GM12872 (cell line): ENCODE measurements around the gene CRYBA4.

Source experiments
- TF ChIP-seq, protein P1 (sequence below): IDR thresholded peaks from 3 replicates; pipeline ENCODE4 v1.5.1; 2011; ENCODE audit warnings: low read depth, mild to moderate bottlenecking, low read length, moderate library complexity; ENCODE audit not compliant: insufficient read depth

Gene CRYBA4

DNA sequence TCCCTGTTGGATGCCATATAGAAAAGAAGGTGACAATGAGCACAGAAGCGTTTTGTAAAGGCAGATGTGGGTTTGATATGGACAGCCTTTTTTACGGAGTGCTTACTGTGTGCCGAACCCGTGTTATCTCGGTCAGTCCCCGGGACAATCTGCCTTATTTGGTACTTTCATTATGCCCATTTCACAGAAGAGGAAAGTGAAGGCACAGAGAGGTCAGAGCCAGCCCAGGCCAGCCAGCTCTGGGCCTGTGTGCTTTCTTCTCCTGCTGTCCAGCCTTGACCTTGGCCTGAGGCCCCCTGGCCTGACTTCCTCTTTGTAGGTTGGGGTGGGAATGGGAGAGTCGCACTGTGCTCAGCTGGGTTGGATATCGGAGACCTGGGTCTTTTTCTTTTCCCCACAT lies 3.3 kb upstream of the CRYBA4 start:
- TF ChIP-seq, protein P1, sequence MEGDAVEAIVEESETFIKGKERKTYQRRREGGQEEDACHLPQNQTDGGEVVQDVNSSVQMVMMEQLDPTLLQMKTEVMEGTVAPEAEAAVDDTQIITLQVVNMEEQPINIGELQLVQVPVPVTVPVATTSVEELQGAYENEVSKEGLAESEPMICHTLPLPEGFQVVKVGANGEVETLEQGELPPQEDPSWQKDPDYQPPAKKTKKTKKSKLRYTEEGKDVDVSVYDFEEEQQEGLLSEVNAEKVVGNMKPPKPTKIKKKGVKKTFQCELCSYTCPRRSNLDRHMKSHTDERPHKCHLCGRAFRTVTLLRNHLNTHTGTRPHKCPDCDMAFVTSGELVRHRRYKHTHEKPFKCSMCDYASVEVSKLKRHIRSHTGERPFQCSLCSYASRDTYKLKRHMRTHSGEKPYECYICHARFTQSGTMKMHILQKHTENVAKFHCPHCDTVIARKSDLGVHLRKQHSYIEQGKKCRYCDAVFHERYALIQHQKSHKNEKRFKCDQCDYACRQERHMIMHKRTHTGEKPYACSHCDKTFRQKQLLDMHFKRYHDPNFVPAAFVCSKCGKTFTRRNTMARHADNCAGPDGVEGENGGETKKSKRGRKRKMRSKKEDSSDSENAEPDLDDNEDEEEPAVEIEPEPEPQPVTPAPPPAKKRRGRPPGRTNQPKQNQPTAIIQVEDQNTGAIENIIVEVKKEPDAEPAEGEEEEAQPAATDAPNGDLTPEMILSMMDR: no peak

DNA sequence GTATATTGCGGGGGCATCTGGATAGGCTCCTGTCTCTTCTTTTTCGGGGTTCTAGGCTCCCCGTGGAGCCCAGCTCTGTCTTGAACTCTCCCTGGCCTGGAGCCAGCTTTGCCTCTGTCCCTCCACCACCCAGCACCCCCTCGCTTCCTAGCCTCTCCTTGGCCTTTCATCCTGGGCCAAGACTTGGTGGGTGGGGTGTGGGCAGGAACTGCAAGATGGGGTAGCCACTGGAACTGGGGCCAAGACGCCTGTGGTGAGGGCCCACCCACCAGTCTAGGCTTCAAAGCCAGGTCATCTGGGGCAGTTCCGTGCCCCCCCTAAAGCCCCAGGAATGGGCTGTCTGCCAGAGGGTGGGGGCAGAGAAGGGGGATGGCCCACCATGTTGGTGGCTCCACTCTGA lies 2.3 kb upstream of the CRYBA4 start:
- TF ChIP-seq, protein P1: no peak

DNA sequence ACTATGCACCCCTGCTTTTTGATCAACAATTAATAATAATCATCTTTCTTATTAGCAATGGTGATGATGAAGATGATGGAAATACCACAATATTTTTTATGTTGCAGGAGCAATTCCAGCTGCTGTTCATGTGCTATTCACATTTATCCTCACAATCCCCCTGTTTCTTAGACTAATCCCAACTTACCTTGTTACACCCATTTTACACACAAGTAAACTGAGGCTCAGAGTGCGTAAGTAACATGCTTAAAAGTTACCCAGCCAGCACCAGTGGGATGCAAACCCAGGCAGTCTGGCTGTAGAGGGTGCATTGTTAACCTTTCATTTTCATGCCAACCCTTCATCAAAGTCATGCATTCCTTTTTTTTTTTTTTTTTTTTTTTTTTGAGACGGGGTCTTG lies 1.6 kb upstream of the CRYBA4 start:
- TF ChIP-seq, protein P1: no peak

DNA sequence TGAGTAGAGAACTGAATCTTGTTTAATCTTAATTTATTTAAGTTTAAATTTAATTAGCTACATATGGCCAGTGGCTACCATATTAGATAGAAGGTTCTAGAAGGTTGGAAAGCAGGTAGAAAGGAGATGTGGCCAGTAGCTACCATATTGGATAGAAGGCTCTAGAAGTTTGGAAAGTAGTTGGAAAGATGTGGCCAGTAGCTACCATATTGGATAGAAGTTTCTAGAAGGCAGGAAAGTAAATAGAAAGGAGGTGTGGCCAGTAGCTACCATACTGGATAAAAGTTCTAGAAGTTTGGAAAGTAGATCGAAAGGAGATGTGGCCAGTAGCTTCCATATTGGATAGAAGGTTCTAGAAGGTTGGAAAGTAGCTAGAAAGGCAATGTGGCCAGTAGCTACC lies 2.2 kb downstream of the CRYBA4 start:
- TF ChIP-seq, protein P1: no peak

- TF ChIP-seq, protein P1: no peak
Observed at GRCh38 chr22:26624803-26625202, 3.0 kb downstream of the CRYBA4 start.

DNA sequence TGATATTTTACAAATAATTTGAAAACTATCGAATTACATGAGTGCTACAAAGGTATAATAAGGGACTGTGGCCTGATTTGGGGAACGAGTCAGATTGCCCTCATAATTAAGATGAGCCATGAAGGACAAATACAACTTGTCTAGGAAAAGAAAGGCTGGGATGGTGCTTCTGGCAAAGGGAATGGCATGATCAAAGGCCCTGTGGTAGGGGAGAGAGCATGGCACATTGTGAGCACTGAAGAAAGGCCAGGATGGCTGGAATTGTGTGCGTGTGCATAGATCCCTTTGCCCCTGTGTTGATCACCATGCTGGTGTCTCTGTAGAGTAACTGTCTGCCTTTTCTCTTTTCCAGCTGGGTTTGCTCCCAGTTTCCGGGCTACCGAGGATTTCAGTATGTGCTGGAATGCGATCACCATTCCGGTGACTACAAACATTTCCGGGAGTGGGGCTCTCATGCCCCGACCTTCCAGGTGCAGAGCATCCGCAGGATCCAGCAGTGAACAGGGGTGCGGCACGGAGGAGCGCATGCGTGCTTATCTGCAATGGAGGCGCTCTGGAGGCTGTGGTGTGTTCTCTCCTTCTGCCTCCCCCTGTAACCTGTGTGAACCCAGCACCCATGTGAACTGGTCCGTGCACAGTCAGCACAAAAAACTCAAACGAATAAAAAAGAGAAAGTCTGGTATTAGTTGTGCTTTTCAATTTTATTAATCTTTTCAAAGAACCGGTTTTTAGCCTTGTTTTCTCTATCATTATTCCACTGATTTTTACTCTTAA lies 8.4 kb downstream of the CRYBA4 start:
- TF ChIP-seq, protein P1: no peak

GRCh38 chr22:26631282-26631681 lies 9.5 kb downstream of the CRYBA4 start:
- TF ChIP-seq, protein P1: no peak
